Mammary epithelial cell (primary cell): Measurements from ENCODE around the gene PREX1.

Source experiments
- EZH2 ChIP-seq: IDR thresholded peaks from 2 replicates; pipeline ENCODE4 v1.6.1; 2012; ENCODE audit warnings: low read length, inconsistent platforms, borderline replicate concordance
- TF ChIP-seq, protein P1 (sequence below), 2 donors: IDR thresholded peaks in 1 of 2; conservative IDR thresholded peaks in 1 of 2; 2 replicates each; pipeline ENCODE4 v1.5.1; 2011 to 2012; ENCODE audit warnings: inconsistent platforms in 2 of 2, low read length in 2 of 2, mild to moderate bottlenecking in 2 of 2, control low read depth in 1 of 2, low read depth in 1 of 2; ENCODE audit not compliant: insufficient read depth in 1 of 2; ENCODE audit errors: extremely low read depth in 1 of 2

DNA sequence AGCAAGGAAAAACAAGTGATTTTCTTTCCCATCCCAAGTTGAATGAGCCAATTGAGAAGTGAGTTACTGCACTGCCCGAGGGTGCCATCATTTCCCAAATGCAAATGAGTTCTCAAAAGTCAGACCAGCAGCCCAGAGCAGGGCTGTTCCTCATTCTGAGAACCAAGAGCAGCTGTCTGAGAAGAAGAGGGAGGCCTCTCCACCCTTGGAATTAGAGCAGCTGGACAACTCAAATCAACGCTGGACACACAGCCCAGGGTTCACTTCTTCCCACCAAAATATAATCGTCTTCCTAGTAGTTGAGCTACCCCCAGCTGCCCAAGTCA lies 4.6 kb upstream of the PREX1 start:
- TF ChIP-seq, protein P1, sequence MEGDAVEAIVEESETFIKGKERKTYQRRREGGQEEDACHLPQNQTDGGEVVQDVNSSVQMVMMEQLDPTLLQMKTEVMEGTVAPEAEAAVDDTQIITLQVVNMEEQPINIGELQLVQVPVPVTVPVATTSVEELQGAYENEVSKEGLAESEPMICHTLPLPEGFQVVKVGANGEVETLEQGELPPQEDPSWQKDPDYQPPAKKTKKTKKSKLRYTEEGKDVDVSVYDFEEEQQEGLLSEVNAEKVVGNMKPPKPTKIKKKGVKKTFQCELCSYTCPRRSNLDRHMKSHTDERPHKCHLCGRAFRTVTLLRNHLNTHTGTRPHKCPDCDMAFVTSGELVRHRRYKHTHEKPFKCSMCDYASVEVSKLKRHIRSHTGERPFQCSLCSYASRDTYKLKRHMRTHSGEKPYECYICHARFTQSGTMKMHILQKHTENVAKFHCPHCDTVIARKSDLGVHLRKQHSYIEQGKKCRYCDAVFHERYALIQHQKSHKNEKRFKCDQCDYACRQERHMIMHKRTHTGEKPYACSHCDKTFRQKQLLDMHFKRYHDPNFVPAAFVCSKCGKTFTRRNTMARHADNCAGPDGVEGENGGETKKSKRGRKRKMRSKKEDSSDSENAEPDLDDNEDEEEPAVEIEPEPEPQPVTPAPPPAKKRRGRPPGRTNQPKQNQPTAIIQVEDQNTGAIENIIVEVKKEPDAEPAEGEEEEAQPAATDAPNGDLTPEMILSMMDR (conservative IDR thresholded peaks at IDR 0.05 in 1 of 2, IDR thresholded peaks at IDR 0.05 in 1 of 2; ENCODE audit: extremely low read depth in 1 of 2, insufficient read depth in 1 of 2, low read depth in 1 of 2, low read length in 2 of 2) = no peak
- TF ChIP-seq EZH2 = no peak
